HG02938 (cell line): Measurements from ENCODE around the gene FAM120B.
"Not testable (repeated sequence)": the region's sequence is repeated elsewhere in the genome, so short reads cannot be mapped to it uniquely, and the experiment has no call there.

ENCODE experiments used
- ATAC-seq: cut with Tn5 transposase; IDR thresholded peaks from one replicate; pipeline ENCODE4 v1.9.1; 2021; ENCODE audit warnings: mild to moderate bottlenecking, moderate library complexity; ENCODE audit not compliant: unreplicated experiment

FAM120B gene

DNA sequence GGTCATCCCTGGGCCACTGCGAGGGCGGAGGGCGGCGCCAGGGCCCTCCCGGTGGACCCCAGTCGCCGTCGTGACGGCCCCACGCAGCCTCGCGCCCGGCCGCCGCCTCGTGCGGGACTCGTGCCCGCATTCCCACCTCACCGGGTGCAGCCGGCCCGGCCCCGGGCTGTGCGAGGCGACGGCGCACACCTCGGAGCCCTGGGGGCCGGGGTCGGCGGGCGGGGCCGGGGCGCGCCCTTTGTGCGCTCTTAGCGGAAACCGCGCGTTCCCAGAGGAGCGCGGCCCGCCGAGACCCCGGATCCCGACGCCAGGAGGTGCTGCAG, 10.2 kb upstream of the FAM120B start:
- ATAC-seq, result no peak

GRCh38 chr6:170296746-170297575, 9.6 kb upstream of the FAM120B start:
- ATAC-seq, result no peak

GRCh38 chr6:170297576-170298330, 8.8 kb upstream of the FAM120B start:
- no peak for ATAC-seq

GRCh38 chr6:170298688-170299087, 7.9 kb upstream of the FAM120B start:
- no peak for ATAC-seq

GRCh38 chr6:170301184-170301583, 5.4 kb upstream of the FAM120B start:
- no peak for ATAC-seq

GRCh38 chr6:170305805-170306323, 694 bp upstream of the FAM120B start:
- peak; percentile 18 for ATAC-seq

- no peak for ATAC-seq
These were observed 555 bp downstream of the FAM120B start for GRCh38 chr6:170307080-170307545.

DNA sequence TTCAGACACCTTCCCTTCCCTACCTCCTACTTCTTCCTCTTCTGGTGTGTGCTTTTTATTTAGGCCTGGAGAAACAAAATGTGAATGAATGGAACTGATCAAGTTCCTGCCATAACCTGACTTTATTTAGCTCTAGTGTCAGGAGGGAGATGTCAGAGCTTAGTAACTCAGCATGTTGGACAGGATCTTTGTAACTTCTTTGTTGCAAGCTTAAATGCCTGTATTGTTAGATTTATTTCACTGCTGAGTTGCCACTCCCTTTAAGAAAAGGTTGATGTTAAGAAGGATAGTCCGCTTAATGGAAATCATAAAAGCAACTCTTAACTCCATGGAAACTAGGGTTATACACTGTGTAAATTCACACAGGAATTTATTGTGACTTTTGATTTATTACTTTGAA, 2.2 kb downstream of the FAM120B start:
- ATAC-seq, result no peak

GRCh38 chr6:170311696-170312095, 5.1 kb downstream of the FAM120B start:
- no peak for ATAC-seq

- no peak for ATAC-seq
These were observed 6.3 kb downstream of the FAM120B start for GRCh38 chr6:170312876-170313275.

DNA sequence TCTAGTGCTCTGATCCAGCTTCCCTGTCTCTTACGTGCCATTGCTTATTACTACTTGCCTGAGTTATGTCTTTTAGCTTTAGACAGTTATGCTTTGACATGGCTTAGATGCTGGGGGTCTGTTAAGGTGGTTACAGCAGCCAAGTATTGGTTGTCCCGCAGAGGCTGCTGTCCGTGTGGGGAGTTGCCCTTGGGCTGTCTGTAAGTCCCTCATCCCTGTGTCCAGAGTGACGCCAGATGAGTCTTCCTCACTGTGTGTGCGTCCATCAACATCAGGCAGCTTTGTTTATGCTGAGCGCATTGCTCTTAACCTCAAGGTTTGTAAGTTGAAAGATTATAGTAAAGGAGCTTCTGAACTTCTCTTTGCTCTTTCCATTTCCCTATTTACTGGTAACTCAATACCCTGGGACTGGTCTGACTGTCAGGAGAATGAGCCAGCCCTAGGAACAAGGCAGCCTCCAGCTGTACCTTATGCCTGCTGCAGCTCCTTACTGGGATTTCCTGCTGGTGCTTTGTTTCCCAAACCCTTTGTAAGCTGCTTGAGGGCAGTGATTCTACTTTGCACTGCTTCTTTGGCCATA, 7.2 kb downstream of the FAM120B start:
- no peak for ATAC-seq

DNA sequence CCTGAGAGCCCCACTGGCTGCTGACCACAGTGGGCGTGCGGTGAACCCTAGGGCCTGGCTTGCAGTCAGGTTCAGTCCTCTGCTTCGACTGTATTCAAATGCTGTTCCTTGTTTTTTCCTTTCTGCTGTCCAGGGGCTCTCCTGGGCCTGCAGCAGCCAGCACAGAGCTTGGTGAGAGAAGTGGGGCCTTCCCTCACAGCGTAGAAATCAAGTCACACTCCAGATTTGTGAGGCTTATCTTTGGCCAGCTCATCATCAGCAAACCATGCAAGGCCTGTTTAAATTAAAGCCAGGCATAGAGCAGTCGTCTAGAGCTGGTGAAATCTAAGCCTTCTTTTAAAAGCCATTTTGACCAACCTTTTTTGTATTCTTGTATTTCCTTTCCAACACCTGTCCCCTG, 8.4 kb downstream of the FAM120B start:
- ATAC-seq, result no peak

- ATAC-seq, result no peak
These were observed 9.5 kb downstream of the FAM120B start for GRCh38 chr6:170316071-170316470.

DNA sequence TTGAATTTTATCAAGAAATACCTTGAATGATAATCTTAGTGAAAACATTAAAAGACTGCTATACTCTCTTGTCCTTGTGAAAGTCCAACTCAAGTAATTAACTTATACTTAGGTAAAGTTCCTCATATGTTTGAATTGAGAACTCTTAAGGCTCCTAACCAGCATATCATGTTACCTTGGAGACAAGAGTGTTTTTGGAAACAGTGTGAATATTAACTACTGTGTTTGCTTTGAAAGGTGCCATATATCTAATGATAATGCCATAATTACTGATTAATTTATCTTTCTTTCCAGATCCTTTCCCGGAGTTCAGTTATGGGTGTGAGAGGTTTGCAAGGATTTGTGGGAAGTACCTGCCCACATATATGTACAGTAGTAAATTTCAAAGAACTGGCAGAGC, 10.5 kb downstream of the FAM120B start:
- ATAC-seq, result no peak

- ATAC-seq, result no peak
These were observed 11.2 kb downstream of the FAM120B start for GRCh38 chr6:170317718-170318117.

- no peak for ATAC-seq
These were observed 22.8 kb downstream of the FAM120B start for GRCh38 chr6:170329321-170329720.

- ATAC-seq, result not testable (repeated sequence)
These were observed 28.6 kb downstream of the FAM120B start for GRCh38 chr6:170335199-170335598.

- no peak for ATAC-seq
These were observed 38.3 kb downstream of the FAM120B start for GRCh38 chr6:170344631-170345576.

DNA sequence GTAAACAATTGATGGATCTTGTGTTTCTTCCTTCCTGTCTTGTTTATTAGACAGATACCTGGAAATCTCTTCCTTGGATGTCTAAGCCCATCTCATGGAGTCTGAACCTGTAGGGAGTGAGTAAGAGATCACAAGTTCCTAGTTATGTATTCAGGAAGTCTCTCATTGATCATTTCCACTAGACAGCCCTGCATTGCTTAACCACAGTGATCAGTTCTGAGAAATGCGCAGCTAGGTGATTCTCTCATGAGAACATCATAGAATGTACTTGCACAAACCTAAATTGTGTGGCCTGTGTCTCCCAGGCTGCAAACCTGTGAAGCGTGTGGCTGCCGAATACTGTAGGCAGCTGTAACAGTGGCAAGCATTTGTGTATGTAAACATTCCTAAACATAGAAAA, 39.1 kb downstream of the FAM120B start:
- no peak for ATAC-seq

DNA sequence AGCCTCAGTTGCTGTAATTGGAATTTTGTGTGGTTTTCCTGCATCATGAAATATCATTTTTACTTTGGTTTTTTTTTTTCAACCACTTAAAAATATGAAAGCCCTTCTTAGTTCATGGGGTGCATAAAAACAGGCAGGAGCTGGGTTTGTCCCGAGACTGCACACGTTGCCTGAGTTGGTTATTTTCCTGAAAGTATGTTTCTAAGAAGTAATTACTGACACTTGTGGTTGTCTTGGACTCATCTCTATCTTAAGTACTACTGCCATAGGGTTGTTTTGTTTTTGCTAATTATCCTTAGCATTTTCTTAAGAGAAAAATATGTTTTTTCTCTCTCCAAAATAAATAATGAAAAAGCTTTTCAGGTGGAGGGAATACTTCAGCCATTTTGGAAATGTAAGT, 40.1 kb downstream of the FAM120B start:
- ATAC-seq, result no peak

- ATAC-seq, result peak; percentile 73
These were observed 40.5 kb downstream of the FAM120B start for GRCh38 chr6:170347091-170347490.
